VCaP (cell line): Measurements from ENCODE around the gene CLEC20A.
A peak's percentile ranks its signal among the peaks of the same experiment; 100 is the strongest.

ENCODE experiments used
- H3K27ac ChIP-seq: fragments of 450-650 bp; 2 replicates; pipeline ENCODE4 v1.5.1; 2017
- CTCF ChIP-seq: fragments of 450-650 bp; conservative IDR thresholded peaks from 2 replicates; pipeline ENCODE4 v1.5.1; 2017; ENCODE audit warnings: mild to moderate bottlenecking, moderate library complexity

CLEC20A gene

GRCh38 chr1:178528228-178528952, 31.6 kb upstream of the CLEC20A start:
- TF ChIP-seq CTCF: no peak
- no peak overlapping the region for H3K27ac ChIP-seq

GRCh38 chr1:178527117-178527516, 30.4 kb upstream of the CLEC20A start:
- no peak overlapping the region for H3K27ac ChIP-seq
- TF ChIP-seq CTCF: no peak

GRCh38 chr1:178521241-178521640, 24.5 kb upstream of the CLEC20A start:
- no peak for TF ChIP-seq CTCF
- no peak overlapping the region for H3K27ac ChIP-seq

- no peak overlapping the region for H3K27ac ChIP-seq
- no peak for TF ChIP-seq CTCF
These were observed 24.0 kb upstream of the CLEC20A start for GRCh38 chr1:178520803-178521202.

GRCh38 chr1:178518894-178519293, 22.1 kb upstream of the CLEC20A start:
- no peak overlapping the region for H3K27ac ChIP-seq
- no peak for TF ChIP-seq CTCF

GRCh38 chr1:178516110-178516509, 19.3 kb upstream of the CLEC20A start:
- H3K27ac ChIP-seq: no peak overlapping the region
- TF ChIP-seq CTCF: no peak

- no peak for TF ChIP-seq CTCF
- peak overlapping the region; percentile 36 for H3K27ac ChIP-seq
These were observed 16.7 kb upstream of the CLEC20A start for GRCh38 chr1:178513278-178513983.
